Kasumi-1 (cell line): ENCODE measurements around the gene KDM3B.

Experiments used
- DNase-seq, 2 experiments: peaks; one replicate each; lab custom pipeline; 2025; lab: John Stamatoyannopoulos, UW

Gene KDM3B

DNA sequence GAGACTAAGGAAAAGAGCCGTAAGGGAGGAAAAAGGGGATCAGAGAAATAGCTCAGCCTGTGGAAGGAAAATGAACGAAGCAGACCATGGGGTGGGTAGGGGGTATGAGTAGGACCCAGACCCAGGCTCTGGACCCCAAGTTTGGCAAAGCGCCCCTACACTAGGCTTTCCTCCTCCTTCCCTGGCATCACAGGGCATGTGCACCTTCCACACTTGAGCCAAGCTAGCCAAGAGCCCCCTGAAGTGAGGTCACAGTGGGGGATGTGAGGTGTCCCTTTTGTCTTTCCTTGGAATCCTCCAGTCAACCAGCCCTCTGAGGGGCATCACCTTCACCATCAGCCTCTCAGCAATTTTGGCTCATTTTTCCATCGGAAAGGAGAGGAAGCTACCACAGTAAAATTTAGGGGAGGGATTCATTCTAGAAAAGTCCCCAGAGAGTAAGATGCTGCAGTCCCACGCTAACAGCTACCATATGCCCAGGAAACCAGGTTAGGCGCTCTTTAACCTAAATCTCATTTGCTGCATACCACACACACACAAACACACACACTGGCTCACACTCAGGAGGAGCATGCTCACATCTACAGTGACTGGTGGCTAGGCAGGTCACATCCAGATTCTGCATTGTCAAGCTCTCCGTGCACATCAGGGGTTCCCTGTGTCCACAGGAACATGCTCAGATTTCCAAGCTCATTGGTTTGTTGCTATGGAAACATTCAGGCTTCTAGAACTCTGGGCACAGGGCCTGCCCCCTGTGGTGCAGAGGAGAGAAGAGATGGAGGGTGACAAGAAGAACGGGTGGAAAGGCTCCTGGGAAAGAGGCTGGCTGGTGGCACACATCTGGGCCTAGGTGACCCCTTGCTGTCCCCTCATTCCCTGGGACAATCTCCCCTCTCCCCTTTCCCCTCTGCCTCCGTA, 96.3 kb downstream of the KDM3B start:
- DNase-seq, result no peak

GRCh38 chr5:138449501-138450239, 97.2 kb downstream of the KDM3B start:
- peak; percentile 72 to 77 for DNase-seq

DNA sequence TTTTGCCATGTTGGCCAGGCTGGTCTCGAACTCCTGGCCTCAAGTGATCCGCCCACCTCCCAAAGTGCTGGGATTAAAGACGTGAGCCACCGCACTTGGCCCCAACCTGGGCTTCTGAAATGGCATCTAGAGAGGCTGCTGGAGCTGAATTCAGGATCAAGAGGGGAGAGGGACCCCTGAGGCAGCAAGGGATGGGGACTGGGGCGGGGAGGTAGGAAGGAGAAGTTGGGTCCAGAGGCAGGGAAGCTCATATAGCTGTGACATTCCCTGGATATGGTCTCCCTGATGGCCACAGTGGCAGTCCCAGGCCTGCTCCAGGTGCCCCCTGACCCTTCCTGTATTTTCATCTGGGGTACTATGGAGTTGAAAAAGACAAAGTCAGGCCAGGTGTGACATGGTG, 98.5 kb downstream of the KDM3B start:
- DNase-seq, result no peak

DNA sequence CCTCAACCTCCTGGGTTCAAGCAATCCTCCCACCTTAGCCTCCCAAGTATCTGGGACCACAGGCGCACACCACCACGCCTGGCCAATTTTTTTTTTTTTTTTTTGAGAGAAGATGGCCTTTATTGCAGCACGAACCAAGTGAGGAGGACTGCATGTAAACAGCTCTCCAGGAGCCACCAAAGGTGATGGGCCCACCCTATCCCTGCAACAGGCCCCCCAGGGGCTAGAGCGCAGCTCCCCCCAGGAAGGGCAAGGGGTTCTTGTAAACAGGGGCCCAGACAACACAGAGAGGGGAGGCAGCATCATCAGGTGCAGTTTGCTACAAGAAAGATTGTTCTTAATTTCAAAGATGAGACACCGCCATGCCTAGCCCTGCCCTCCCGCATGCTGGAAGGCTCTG, 100.2 kb downstream of the KDM3B start:
- DNase-seq, result no peak

- no peak for DNase-seq
Measured at GRCh38 chr5:138453590-138453989, 101.1 kb downstream of the KDM3B start.

- DNase-seq, result no peak
Measured at GRCh38 chr5:138454121-138454520, 101.6 kb downstream of the KDM3B start.

- no peak for DNase-seq
Measured at GRCh38 chr5:138455232-138455930, 102.9 kb downstream of the KDM3B start.

DNA sequence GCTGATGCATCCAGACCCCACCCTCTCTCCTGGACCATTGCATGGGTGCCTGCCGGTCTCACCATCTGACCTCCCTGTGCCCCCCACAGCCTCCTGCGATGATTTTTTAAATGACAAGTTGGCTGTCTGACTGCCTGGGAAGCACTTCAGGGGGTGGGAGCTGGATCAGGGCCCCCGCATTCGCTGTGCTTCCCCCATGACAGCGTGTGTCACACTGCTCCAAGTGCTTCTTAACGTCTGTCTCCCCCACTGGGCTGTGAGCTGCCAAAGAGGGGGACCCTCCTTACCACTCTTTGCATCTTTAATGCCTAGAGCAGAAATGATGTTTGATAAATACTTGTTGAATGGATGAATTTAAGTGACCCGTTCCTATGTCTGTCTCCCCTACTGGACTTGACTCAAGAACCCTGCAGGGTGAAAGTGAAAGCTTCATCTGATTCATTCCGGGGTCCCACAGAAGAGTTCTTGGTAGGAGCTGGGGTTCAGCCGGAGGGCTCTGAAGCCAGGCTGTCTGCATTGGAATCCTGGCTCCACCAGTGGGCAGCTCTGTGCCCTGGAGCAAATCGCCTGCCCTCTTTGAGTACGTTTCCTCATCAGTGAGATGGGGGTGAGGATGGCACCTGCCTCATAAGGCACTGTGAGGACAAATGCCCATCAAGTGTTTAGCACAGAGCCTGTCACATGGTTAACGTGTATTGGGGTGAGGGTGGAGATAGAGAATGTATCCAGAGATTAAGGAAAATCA, 105.2 kb downstream of the KDM3B start:
- DNase-seq, result no peak

DNA sequence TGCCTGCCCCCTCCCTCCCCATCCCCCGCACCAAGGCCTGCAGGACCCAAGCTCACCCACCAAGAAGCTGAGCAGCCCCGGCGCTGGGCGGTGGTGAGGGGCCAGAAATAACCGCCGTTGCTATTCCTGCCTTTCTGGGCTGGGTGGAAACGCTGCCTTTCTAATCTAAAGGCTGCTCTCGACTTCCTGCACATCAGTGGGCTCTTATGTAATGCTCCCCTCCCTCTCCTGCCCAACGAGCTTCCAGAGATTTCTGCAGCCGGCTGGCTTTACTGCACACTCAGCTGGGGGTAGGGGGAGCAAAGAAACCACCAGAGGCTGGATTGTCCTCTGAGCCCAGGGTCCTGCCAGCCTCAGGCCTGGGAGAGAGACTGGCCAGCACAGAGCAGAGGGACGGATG, 105.9 kb downstream of the KDM3B start:
- peak in 1 of 2 experiments; percentile 15 for DNase-seq

- no peak for DNase-seq
Measured at GRCh38 chr5:138458856-138459255, 106.4 kb downstream of the KDM3B start.

DNA sequence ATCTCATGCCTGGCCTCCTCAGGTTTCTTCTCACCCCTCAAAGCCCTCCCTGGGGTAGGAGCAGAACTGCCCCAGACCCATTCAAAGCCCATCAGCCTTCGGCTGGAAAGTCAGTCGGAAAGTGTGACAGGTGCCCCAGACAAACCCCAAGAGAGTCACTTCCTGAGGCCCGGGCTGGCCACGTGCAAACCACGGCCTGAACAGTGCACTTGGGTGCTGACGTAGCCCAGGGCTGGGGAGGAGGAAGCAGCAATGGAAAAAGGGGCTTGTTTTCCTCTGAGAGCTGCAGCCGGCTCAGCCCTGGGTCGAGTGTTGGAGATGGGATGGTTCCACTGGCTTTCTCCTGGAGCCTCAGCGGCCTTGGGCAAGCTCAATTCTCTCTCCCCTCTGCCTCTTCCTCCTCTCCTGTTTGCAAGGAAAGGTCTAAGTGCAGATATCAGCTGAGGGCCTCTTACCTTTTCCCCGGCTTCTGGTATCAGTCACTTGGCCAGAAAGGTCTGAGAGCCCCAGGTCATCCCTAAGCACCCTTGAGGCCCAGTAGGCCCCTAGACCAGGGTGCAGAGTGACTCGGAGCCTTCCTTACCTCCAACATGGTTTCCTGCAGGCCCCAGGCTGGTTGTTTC, 106.9 kb downstream of the KDM3B start:
- DNase-seq, result peak; percentile 14 to 31

DNA sequence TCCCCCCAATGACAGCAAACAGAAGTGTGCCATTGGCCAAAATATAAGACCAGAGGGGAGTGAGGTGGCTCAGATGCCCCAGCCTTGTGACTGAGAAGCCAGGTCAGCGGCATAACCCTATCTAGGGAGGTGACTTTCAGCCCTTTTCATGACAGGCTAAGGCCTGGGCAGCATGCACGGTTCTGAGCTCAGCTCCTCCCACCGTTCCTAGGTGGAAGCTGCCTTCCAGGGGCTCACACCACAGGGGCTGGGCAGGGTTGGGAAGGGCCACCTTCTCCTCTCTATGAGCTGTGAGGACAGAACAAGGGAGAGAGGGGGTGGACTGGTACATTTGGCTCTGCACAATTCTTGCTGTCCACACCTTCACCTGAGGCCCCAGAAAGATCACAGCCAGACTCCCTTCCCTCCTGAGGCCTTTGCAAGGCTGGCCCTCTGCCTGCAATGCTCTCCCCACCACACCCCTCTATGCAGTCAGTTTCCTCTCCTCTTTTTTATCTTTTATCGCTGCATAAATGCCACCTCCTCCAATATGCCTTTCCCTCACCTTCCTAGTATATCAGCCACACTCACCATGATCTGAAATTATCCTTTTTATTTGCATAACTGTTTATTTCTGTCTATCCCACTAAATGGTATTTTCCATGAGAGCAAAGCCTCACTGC, 107.7 kb downstream of the KDM3B start:
- DNase-seq, result no peak

DNA sequence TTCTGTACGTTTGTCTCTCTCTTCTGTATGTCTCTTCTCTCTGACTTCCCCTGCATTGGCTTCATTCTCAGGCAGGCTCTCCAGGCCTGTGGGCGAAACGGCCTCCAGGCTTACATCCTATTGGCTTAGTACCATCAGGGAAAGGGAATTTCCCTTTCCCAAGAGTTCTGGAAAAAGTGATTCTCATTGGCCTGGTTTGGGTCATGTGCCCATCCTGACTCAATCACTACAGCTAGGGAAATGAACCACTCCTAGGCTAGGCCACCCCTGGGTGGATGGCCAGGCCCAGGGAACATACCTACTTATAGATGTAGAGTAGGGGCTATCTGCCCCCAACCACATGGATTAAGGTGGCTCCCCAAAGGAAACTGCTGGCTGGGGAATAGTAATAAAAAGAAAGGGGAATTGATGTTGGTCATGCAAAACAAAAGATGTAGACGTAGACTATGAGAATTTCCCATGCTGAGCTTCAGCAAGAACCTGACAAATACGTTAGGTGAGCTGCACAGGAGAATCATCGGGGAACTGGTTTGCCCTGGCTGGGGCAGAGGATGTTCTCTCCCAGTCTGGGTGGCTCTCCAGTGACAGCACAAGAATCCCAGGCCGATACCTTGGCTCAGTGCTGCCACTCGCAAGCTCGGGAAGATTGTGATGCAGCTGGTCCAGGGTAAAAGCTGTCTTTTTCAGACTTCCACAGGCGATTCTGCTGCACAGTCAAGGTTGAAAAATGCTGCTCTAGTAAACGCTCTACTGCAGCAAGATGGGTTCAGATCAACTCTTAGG, 109.0 kb downstream of the KDM3B start:
- DNase-seq, result no peak

GRCh38 chr5:138463419-138464007, 111.0 kb downstream of the KDM3B start:
- peak; percentile 20 to 36 for DNase-seq

DNA sequence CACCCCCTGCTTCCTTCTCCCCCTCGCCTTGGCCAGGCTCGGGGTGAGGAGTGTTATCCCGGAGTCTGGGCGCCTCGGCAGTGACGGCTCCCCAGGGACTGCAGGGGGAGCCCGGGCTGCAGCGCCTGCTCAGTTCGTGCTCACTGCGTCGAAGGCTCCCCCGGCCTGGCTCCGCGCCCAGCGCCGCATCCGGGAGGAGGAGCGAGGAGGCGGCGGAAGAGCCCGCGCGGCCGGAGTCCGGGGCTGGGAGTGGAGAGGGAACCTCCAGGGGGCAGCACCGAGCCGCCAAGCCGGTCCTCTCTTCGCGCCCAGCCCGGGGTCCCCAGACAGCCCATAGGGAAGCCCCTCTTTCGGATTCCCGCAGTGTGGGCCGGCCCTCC, 111.5 kb downstream of the KDM3B start:
- DNase-seq, result peak; percentile 91 to 93

GRCh38 chr5:138464388-138465260, 112.1 kb downstream of the KDM3B start:
- peak; percentile 96 to 97 for DNase-seq

DNA sequence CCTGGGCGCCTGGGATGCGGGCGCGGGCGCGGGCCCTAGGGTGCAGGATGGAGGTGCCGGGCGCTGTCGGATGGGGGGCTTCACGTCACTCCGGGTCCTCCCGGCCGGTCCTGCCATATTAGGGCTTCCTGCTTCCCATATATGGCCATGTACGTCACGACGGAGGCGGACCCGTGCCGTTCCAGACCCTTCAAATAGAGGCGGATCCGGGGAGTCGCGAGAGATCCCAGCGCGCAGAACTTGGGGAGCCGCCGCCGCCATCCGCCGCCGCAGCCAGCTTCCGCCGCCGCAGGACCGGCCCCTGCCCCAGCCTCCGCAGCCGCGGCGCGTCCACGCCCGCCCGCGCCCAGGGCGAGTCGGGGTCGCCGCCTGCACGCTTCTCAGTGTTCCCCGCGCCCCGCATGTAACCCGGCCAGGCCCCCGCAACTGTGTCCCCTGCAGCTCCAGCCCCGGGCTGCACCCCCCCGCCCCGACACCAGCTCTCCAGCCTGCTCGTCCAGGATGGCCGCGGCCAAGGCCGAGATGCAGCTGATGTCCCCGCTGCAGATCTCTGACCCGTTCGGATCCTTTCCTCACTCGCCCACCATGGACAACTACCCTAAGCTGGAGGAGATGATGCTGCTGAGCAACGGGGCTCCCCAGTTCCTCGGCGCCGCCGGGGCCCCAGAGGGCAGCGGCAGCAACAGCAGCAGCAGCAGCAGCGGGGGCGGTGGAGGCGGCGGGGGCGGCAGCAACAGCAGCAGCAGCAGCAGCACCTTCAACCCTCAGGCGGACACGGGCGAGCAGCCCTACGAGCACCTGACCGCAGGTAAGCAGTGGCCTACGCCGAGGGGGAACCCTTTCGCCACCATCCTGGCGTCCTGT, 113.0 kb downstream of the KDM3B start, which contains the start of gene EGR1:
EGR1 (plus strand) TSS at position 219 of the 864 bp plus-strand sequence; CDS start at position 502, 283 bp downstream.
- DNase-seq, result peak; percentile 91 to 92
